Right atrium auricular region (tissue), 2 donors: Measurements from ENCODE around the gene STK4. TPM values are rescaled to one million over a fixed set of nuclear protein-coding genes. Genes with fewer than 3 reads are reported as not detected.

Experiments
- DNase-seq: peaks from one replicate; pipeline ENCODE4 v3.0.0-alpha.2; 2019; ENCODE audit warnings: low spot score
- H3K27ac ChIP-seq, 2 donors: fragments of 200-600 bp; sonication (generic); 1 replicate in 1 of 2; 2 replicates in 1 of 2; pipeline ENCODE4 v1.5.1; 2016 to 2019
- H3K27me3 ChIP-seq, 2 donors: fragments of 200-600 bp; sonication (generic); one replicate each; pipeline versions ENCODE4 v1.5.1 to v1.6.0; 2017 to 2019
- H3K36me3 ChIP-seq: fragments of 200-600 bp; sonication (generic); one replicate; pipeline ENCODE4 v1.5.1; 2016
- H3K4me1 ChIP-seq, 2 donors: fragments of 200-600 bp; sonication (generic); one replicate each; pipeline versions ENCODE4 v1.5.1 to v1.6.0; 2017 to 2019
- H3K4me3 ChIP-seq, 2 donors: fragments of 200-600 bp; sonication (generic); 1 replicate in 1 of 2; 2 replicates in 1 of 2; pipeline ENCODE4 v1.5.1; 2017 to 2019; ENCODE audit warnings: mild to moderate bottlenecking in 1 of 2, moderate library complexity in 1 of 2
- H3K9me3 ChIP-seq, 2 donors: fragments of 200-600 bp; sonication (generic); one replicate each; pipeline ENCODE4 v1.5.1; 2019
- CTCF ChIP-seq, 2 donors: fragments of 200-600 bp; sonication (generic); IDR thresholded peaks; one replicate each; pipeline ENCODE4 v1.5.1; 2019; ENCODE audit warnings: antibody characterized with exemption in 2 of 2
- total RNA-seq, 2 donors: library from RNA; depleted of rRNA; stranded (reverse); fragments of >200 nt; gene quantifications; one replicate each; pipeline ENCODE4 v1.1.0, GENCODE V29; 2016

The STK4 gene
- 10 to 100 TPM in 1 of 2 donors, 1 to 10 TPM in 1; 7.3 to 12.6 TPM for total RNA-seq

GRCh38 chr20:44966030-44966961 lies at the start of gene STK4:
STK4 (plus strand) TSS chr20:44966512; CDS start chr20:44966569, 57 bp downstream.
- H3K4me3 ChIP-seq = peak within 1 kb of the TSS; percentile 77 to 95
- H3K27me3 ChIP-seq = no peaks in the 10 kb centered on the region
- no peaks in the 10 kb centered on the region for H3K9me3 ChIP-seq
- H3K4me1 ChIP-seq = peaks cover 0 to 12% of the 10 kb centered on the region in 2 donors
- peak within 1 kb of the TSS; percentile 67 to 88 for H3K27ac ChIP-seq
- peak; percentile 92 for DNase-seq
- TF ChIP-seq CTCF (IDR thresholded peaks at IDR 0.05) = peak; percentile 25 to 73
- H3K36me3 ChIP-seq = no peaks in the 10 kb centered on the region

GRCh38 chr20:44916586-44916985 lies 49.7 kb upstream of the STK4 start:
- DNase-seq = no peak
- Histone ChIP-seq H3K36me3 (no peaks in the 10 kb centered on the region), H3K27me3 (no peaks in the 10 kb centered on the region), H3K27ac (no peak overlapping the region), H3K4me1 (no peaks in the 10 kb centered on the region), H3K9me3 (no peaks in the 10 kb centered on the region), H3K4me3 (no peak overlapping the region)
- TF ChIP-seq CTCF (IDR thresholded peaks at IDR 0.05) = no peak

GRCh38 chr20:44917399-44917798 lies 48.9 kb upstream of the STK4 start:
- no peak for DNase-seq
- TF ChIP-seq CTCF (IDR thresholded peaks at IDR 0.05) = no peak
- Histone ChIP-seq H3K27ac (no peak overlapping the region), H3K4me3 (no peak overlapping the region), H3K36me3 (no peaks in the 10 kb centered on the region), H3K27me3 (no peaks in the 10 kb centered on the region), H3K9me3 (no peaks in the 10 kb centered on the region), H3K4me1 (no peaks in the 10 kb centered on the region)

- H3K4me3 ChIP-seq = no peak overlapping the region
- no peaks in the 10 kb centered on the region for H3K9me3 ChIP-seq
- no peaks in the 10 kb centered on the region for H3K27me3 ChIP-seq
- no peak overlapping the region for H3K27ac ChIP-seq
- no peak for DNase-seq
- no peaks in the 10 kb centered on the region for H3K36me3 ChIP-seq
- no peaks in the 10 kb centered on the region for H3K4me1 ChIP-seq
- TF ChIP-seq CTCF (IDR thresholded peaks at IDR 0.05) = no peak
Measured at GRCh38 chr20:44918342-44918741, 48.0 kb upstream of the STK4 start.

- no peaks in the 10 kb centered on the region for H3K9me3 ChIP-seq
- no peak for DNase-seq
- H3K27ac ChIP-seq = no peak overlapping the region
- H3K4me1 ChIP-seq = no peaks in the 10 kb centered on the region
- H3K36me3 ChIP-seq = no peaks in the 10 kb centered on the region
- TF ChIP-seq CTCF (IDR thresholded peaks at IDR 0.05) = no peak
- H3K27me3 ChIP-seq = no peaks in the 10 kb centered on the region
- no peak overlapping the region for H3K4me3 ChIP-seq
Measured at GRCh38 chr20:44918761-44919160, 47.6 kb upstream of the STK4 start.
